Esophagus muscularis mucosa (tissue), 4 donors: ENCODE data around the gene MLN. TPM values are rescaled to one million over a fixed set of nuclear protein-coding genes. Genes with fewer than 3 reads are reported as not detected.
"Not testable (repeated sequence)": the region's sequence is repeated elsewhere in the genome, so short reads cannot be mapped to it uniquely, and the experiment has no call there.

Source experiments
- DNase-seq: peaks from one replicate; pipeline ENCODE4 v3.0.0-alpha.2; 2017; ENCODE audit errors: extremely low spot score
- H3K27ac ChIP-seq, 4 donors: fragments of 200-600 bp; sonication (generic); replicated peaks in 1 of 4; 1 replicate in 3 of 4; 2 replicates in 1 of 4; pipeline ENCODE4 v1.5.1; 2016 to 2019; ENCODE audit warnings: mild to moderate bottlenecking in 1 of 4
- H3K27me3 ChIP-seq, 4 donors: fragments of 200-600 bp; sonication (generic); one replicate each; pipeline versions ENCODE4 v1.5.1 to v1.6.0; 2016 to 2019
- H3K36me3 ChIP-seq, 4 donors: fragments of 200-600 bp; sonication (generic); one replicate each; pipeline ENCODE4 v1.5.1; 2016 to 2019
- H3K4me1 ChIP-seq, 4 donors: fragments of 200-600 bp; sonication (generic); one replicate each; pipeline ENCODE4 v1.5.1; 2016 to 2019
- H3K4me3 ChIP-seq, 4 donors: fragments of 200-600 bp; sonication (generic); 1 replicate in 2 of 4; 2 replicates in 2 of 4; pipeline ENCODE4 v1.5.1; 2016 to 2019; ENCODE audit warnings: mild to moderate bottlenecking in 4 of 4, moderate library complexity in 1 of 4
- H3K9me3 ChIP-seq, 4 donors: fragments of 200-600 bp; sonication (generic); 1 replicate in 3 of 4; 2 replicates in 1 of 4; pipeline ENCODE4 v1.5.1; 2016 to 2019
- CTCF ChIP-seq, 3 experiments: fragments of 200-600 bp in 2 of 3; fragments of 450-650 bp in 1 of 3; sonication (generic) in 2 of 3; IDR thresholded peaks; one replicate each; pipeline ENCODE4 v1.5.1; 2017 to 2019; ENCODE audit warnings: antibody characterized with exemption in 3 of 3, mild to moderate bottlenecking in 2 of 3, moderate library complexity in 1 of 3
- EP300 ChIP-seq: sonication (generic); formaldehyde crosslinking; IDR thresholded peaks from one replicate; pipeline ENCODE4 v1.6.1; 2017; ENCODE audit warnings: antibody characterized with exemption
- POLR2A ChIP-seq: fragments of 450-650 bp; IDR thresholded peaks from one replicate; pipeline ENCODE4 v1.6.1; 2017; ENCODE audit warnings: antibody characterized with exemption, moderate library complexity, mild to moderate bottlenecking, low read depth
- POLR2AphosphoS5 ChIP-seq, 2 donors: sonication (generic); formaldehyde crosslinking; IDR thresholded peaks; one replicate each; pipeline ENCODE4 v1.6.1; 2017; ENCODE audit warnings: antibody characterized with exemption in 2 of 2
- WGBS: methylation state at CpG from one replicate; pipeline ENCODE4 v1.1.5; 2018; 5-methylcytosine and 5-hydroxymethylcytosine counted together
- intact Hi-C: fragments of 100-400 bp; cut with DNase I; formaldehyde crosslinking; loops from one replicate; pipeline ENCODE4 v1.15.1; 2023
- total RNA-seq, 4 donors: library from RNA; depleted of rRNA; stranded (reverse); fragments of >200 nt; gene quantifications; one replicate each; pipeline versions ENCODE4 v1.1.0 to v1.2.1, GENCODE V29; 2016

MLN gene
- total RNA-seq, 4 donors from 2014 or later, result not detected

- TF ChIP-seq POLR2A (no peak), CTCF (IDR thresholded peaks at IDR 0.05) (no peak), EP300 (no peak), POLR2AphosphoS5 (IDR thresholded peaks at IDR 0.05) (no peak)
- Histone ChIP-seq H3K27ac (no peak overlapping the region), H3K36me3 (no peaks in the 10 kb centered on the region), H3K27me3 (peaks cover 0 to 5% (median 0%) of the 10 kb centered on the region in 4 donors), H3K4me1 (peaks cover 0 to 27% (median 12%) of the 10 kb centered on the region in 4 donors), H3K9me3 (peaks cover 0 to 8% (median 6%) of the 10 kb centered on the region in 4 donors), H3K4me3 (no peak overlapping the region)
- intact Hi-C loops, result no loop called here
- DNase-seq, result no peak
- 42% methylated on average over 12 of the region's 12 CpGs for WGBS
Observed at GRCh38 chr6:33837971-33838665, 34.3 kb upstream of the MLN start.

- WGBS, result 78% methylated on average over 3 of the region's 3 CpGs
- Histone ChIP-seq H3K27me3 (peaks cover 0 to 2% (median 0%) of the 10 kb centered on the region in 4 donors), H3K4me3 (no peak overlapping the region), H3K36me3 (no peaks in the 10 kb centered on the region), H3K9me3 (peaks cover 0 to 8% (median 6%) of the 10 kb centered on the region in 4 donors), H3K27ac (no peak overlapping the region), H3K4me1 (peaks cover 0 to 27% (median 12%) of the 10 kb centered on the region in 4 donors)
- no peak for DNase-seq
- intact Hi-C loops, result no loop called here
- no peak for TF ChIP-seq POLR2A
Observed at GRCh38 chr6:33836806-33837469, 33.1 kb upstream of the MLN start.

- no peak overlapping the region for H3K27ac ChIP-seq
- no peaks in the 10 kb centered on the region for H3K36me3 ChIP-seq
- H3K27me3 ChIP-seq, result peaks cover 0 to 10% (median 0%) of the 10 kb centered on the region in 4 donors
- DNase-seq, result no peak
- no peak for TF ChIP-seq POLR2AphosphoS5 (IDR thresholded peaks at IDR 0.05)
- no peak for TF ChIP-seq POLR2A
- TF ChIP-seq EP300, result no peak
- H3K9me3 ChIP-seq, result peaks cover 0 to 8% (median 6%) of the 10 kb centered on the region in 4 donors
- H3K4me1 ChIP-seq, result peaks cover 0 to 16% (median 3%) of the 10 kb centered on the region in 4 donors
- H3K4me3 ChIP-seq, result no peak overlapping the region
- 95% methylated on average over 12 of the region's 22 CpGs for WGBS
- intact Hi-C loops, result no loop called here
Observed at GRCh38 chr6:33834401-33835392, 30.9 kb upstream of the MLN start.

GRCh38 chr6:33833599-33833998 lies 29.8 kb upstream of the MLN start:
- WGBS, result 95% methylated on average over 6 of the region's 6 CpGs
- TF ChIP-seq EP300, result no peak
- TF ChIP-seq POLR2A, result no peak
- TF ChIP-seq CTCF (IDR thresholded peaks at IDR 0.05), result no peak
- no peak for TF ChIP-seq POLR2AphosphoS5 (IDR thresholded peaks at IDR 0.05)
- Histone ChIP-seq H3K4me3 (no peak overlapping the region), H3K9me3 (peaks cover 0 to 8% (median 6%) of the 10 kb centered on the region in 4 donors), H3K36me3 (no peaks in the 10 kb centered on the region), H3K27me3 (peaks cover 0 to 10% (median 0%) of the 10 kb centered on the region in 4 donors), H3K27ac (no peak overlapping the region), H3K4me1 (peaks cover 7 to 18% (median 8%) of the 10 kb centered on the region in 4 donors)
- intact Hi-C loops, result no loop called here
- no peak for DNase-seq

GRCh38 chr6:33832831-33833230 lies 29.0 kb upstream of the MLN start:
- DNase-seq, intact Hi-C loops, H3K36me3 ChIP-seq, H3K9me3 ChIP-seq, H3K27me3 ChIP-seq, H3K27ac ChIP-seq, H3K4me3 ChIP-seq: not testable (repeated sequence)
- WGBS, result no CpG with 5 or more reads among the region's 32 CpGs
- peaks cover 8 to 14% (median 10%) of the 10 kb centered on the region in 4 donors for H3K4me1 ChIP-seq

- not testable (repeated sequence) for H3K9me3 ChIP-seq
Observed at GRCh38 chr6:33831725-33832124, 27.9 kb upstream of the MLN start.

More at GRCh38 chr6:33831725-33832124, 27.9 kb upstream of the MLN start:
- H3K27me3 ChIP-seq, DNase-seq, H3K4me3 ChIP-seq, H3K36me3 ChIP-seq, intact Hi-C loops, H3K27ac ChIP-seq: not testable (repeated sequence)
- 79% methylated on average over 4 of the region's 5 CpGs for WGBS
- H3K4me1 ChIP-seq, result peaks cover 8 to 13% (median 10%) of the 10 kb centered on the region in 4 donors
